GM23338 (cell line): ENCODE measurements around the gene EVC2. TPM values are rescaled to one million over a fixed set of nuclear protein-coding genes. Genes with fewer than 3 reads are reported as not detected.

Experiments used
- ATAC-seq: fragments of 200-7000 bp; cut with Tn5 transposase; 3 replicates; pipeline ENCODE4 v1.9.1; 2020
- DNase-seq: peaks from one replicate; pipeline ENCODE4 v3.0.0-alpha.2; 2015; ENCODE audit warnings: low spot score
- H2AFZ ChIP-seq: fragments of 200-600 bp; sonication (generic); 2 replicates; pipeline ENCODE4 v1.8.0; 2016; ENCODE audit warnings: antibody characterized with exemption, mild to moderate bottlenecking, moderate library complexity
- H3F3A ChIP-seq: fragments of 200-600 bp; sonication (generic); replicated peaks from 2 replicates; pipeline ENCODE4 v1.8.0; 2017; ENCODE audit warnings: antibody characterized with exemption, mixed run types, low read depth
- H3K27ac ChIP-seq: fragments of 200-600 bp; sonication (generic); 2 replicates; pipeline ENCODE4 v1.6.1; 2016; ENCODE audit warnings: low read depth
- H3K27me3 ChIP-seq: fragments of 200-600 bp; sonication (generic); 2 replicates; pipeline ENCODE4 v1.8.0; 2016; ENCODE audit warnings: mild to moderate bottlenecking, mixed run types, moderate library complexity; ENCODE audit not compliant: insufficient read depth
- H3K36me3 ChIP-seq: fragments of 200-600 bp; sonication (generic); 2 replicates; pipeline ENCODE4 v1.8.0; 2016; ENCODE audit warnings: mild to moderate bottlenecking; ENCODE audit not compliant: insufficient read depth
- H3K4me1 ChIP-seq: fragments of 200-600 bp; sonication (generic); 2 replicates; pipeline ENCODE4 v1.8.0; 2016; ENCODE audit warnings: mild to moderate bottlenecking, moderate library complexity; ENCODE audit not compliant: insufficient read depth
- H3K4me2 ChIP-seq: fragments of 200-600 bp; sonication (generic); 2 replicates; pipeline ENCODE4 v1.7.1; 2017; ENCODE audit warnings: mixed run types
- H3K4me3 ChIP-seq: fragments of 200-600 bp; sonication (generic); 2 replicates; pipeline ENCODE4 v1.6.1; 2016; ENCODE audit warnings: mixed run types
- H3K79me2 ChIP-seq: fragments of 200-600 bp; sonication (generic); replicated peaks from 2 replicates; pipeline ENCODE4 v1.8.0; 2017; ENCODE audit warnings: mild to moderate bottlenecking; ENCODE audit not compliant: insufficient read depth
- H3K9me2 ChIP-seq: fragments of 200-600 bp; sonication (generic); 2 replicates; pipeline ENCODE4 v1.8.0; 2017; ENCODE audit not compliant: insufficient read depth
- H4K20me1 ChIP-seq: fragments of 200-600 bp; sonication (generic); replicated peaks from 2 replicates; pipeline ENCODE4 v1.8.0; 2017; ENCODE audit warnings: mild to moderate bottlenecking; ENCODE audit not compliant: insufficient read depth
- H3K27ac Mint-ChIP-seq: 2 replicates; pipeline ENCODE4 v1.8.0; 2020; ENCODE audit warnings: inconsistent platforms, mild to moderate bottlenecking, moderate library complexity, mixed read lengths
- H3K27me3 Mint-ChIP-seq: 3 replicates; pipeline ENCODE4 v1.8.0; 2022; ENCODE audit warnings: low read depth, mild to moderate bottlenecking, moderate library complexity, mixed read lengths, inconsistent platforms; ENCODE audit not compliant: insufficient read depth, poor library complexity
- H3K36me3 Mint-ChIP-seq: 3 replicates; pipeline ENCODE4 v1.8.0; 2021; ENCODE audit warnings: low read depth, mild to moderate bottlenecking, inconsistent platforms, moderate library complexity, mixed read lengths
- H3K4me1 Mint-ChIP-seq: 3 replicates; pipeline ENCODE4 v1.8.0; 2020; ENCODE audit warnings: mild to moderate bottlenecking, inconsistent platforms, mixed read lengths
- H3K4me3 Mint-ChIP-seq: 3 replicates; pipeline ENCODE4 v1.8.0; 2021; ENCODE audit warnings: moderate library complexity, mild to moderate bottlenecking, inconsistent platforms, mixed read lengths
- H3K9me3 Mint-ChIP-seq: 3 replicates; pipeline ENCODE4 v1.8.0; 2020; ENCODE audit warnings: moderate library complexity, mild to moderate bottlenecking, inconsistent platforms, mixed read lengths
- CREB1 ChIP-seq: fragments of 250-450 bp; sonication (Bioruptor Pico); IDR thresholded peaks from 2 replicates; pipeline ENCODE4 v1.5.0; 2020; ENCODE audit warnings: low read depth, mild to moderate bottlenecking, moderate library complexity
- CTCF ChIP-seq, 2 experiments: fragments of 200-600 bp in 1 of 2; sonication (generic) in 1 of 2; conservative IDR thresholded peaks; 2 replicates each; pipeline versions ENCODE4 v1.5.1 to v1.6.1; 2016 to 2017; ENCODE audit warnings: antibody characterized with exemption in 2 of 2, low read depth in 2 of 2, mild to moderate bottlenecking in 2 of 2, moderate library complexity in 1 of 2
- EZH2 ChIP-seq: fragments of 200-600 bp; sonication (generic); IDR thresholded peaks from one replicate; pipeline ENCODE4 v1.8.0; 2017; ENCODE audit warnings: antibody characterized with exemption, mild to moderate bottlenecking, low read depth; ENCODE audit not compliant: unreplicated experiment
- EZH2phosphoT487 ChIP-seq: fragments of 200-600 bp; sonication (generic); IDR thresholded peaks from one replicate; pipeline ENCODE4 v1.8.1; 2018; ENCODE audit warnings: antibody characterized with exemption; ENCODE audit not compliant: unreplicated experiment
- ZNF462 ChIP-seq: fragments of 250-450 bp; sonication (Bioruptor Pico); IDR thresholded peaks from 2 replicates; pipeline ENCODE4 v1.5.0; 2020; ENCODE audit warnings: mild to moderate bottlenecking, moderate library complexity
- polyA plus RNA-seq: library from polyadenylated mRNA; unstranded; fragments of >200 nt; fragmentation: Nextera tagmentation; extraction: Ambion mirVana; gene quantifications from 2 replicates; pipeline ENCODE4 v1.2.1, GENCODE V29; 2016
- total RNA-seq: library from RNA; depleted of rRNA; stranded (reverse); fragments of >200 nt; shearing (Covaris generic); gene quantifications from 2 replicates; pipeline ENCODE4 v1.2.3, GENCODE V29; 2014
- TF ChIP-seq, protein P1 (sequence below): IDR thresholded peaks from one replicate; pipeline ENCODE4 v1.6.1; 2018; ENCODE audit warnings: antibody characterized with exemption; ENCODE audit not compliant: unreplicated experiment

The EVC2 gene
- total and polyA plus RNA-seq, 2 experiments from 2014 or later = 3.4 to 11.5 TPM

DNA sequence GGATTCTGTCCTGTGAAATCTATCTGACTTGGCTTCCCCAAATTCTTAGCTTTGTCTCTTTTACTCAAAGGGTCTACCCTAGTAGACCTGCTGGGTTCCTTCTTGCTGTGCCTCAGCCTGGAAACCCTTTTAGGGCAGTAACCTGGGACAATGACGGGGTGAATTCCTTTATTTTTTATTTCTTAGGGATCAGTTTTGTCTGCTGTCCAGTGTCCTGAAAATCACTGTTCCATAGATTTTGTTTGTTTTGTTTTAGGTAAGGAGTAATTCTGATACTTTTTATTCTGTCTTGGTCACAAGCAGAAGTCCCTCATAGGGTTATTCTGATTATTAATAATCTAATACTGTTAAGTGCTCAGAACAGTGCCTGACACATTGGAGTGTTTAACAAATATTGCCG, 118.9 kb downstream of the EVC2 start:
- H3K4me3 Mint-ChIP-seq = no peak overlapping the region
- H3K9me2 ChIP-seq = peaks cover 14% of the 10 kb centered on the region
- H3F3A ChIP-seq = no peaks in the 10 kb centered on the region
- H3K27ac ChIP-seq = no peak overlapping the region
- H3K27me3 Mint-ChIP-seq = peaks cover 9% of the 10 kb centered on the region
- H3K36me3 Mint-ChIP-seq = peaks cover 90% of the 10 kb centered on the region
- TF ChIP-seq, protein P1, sequence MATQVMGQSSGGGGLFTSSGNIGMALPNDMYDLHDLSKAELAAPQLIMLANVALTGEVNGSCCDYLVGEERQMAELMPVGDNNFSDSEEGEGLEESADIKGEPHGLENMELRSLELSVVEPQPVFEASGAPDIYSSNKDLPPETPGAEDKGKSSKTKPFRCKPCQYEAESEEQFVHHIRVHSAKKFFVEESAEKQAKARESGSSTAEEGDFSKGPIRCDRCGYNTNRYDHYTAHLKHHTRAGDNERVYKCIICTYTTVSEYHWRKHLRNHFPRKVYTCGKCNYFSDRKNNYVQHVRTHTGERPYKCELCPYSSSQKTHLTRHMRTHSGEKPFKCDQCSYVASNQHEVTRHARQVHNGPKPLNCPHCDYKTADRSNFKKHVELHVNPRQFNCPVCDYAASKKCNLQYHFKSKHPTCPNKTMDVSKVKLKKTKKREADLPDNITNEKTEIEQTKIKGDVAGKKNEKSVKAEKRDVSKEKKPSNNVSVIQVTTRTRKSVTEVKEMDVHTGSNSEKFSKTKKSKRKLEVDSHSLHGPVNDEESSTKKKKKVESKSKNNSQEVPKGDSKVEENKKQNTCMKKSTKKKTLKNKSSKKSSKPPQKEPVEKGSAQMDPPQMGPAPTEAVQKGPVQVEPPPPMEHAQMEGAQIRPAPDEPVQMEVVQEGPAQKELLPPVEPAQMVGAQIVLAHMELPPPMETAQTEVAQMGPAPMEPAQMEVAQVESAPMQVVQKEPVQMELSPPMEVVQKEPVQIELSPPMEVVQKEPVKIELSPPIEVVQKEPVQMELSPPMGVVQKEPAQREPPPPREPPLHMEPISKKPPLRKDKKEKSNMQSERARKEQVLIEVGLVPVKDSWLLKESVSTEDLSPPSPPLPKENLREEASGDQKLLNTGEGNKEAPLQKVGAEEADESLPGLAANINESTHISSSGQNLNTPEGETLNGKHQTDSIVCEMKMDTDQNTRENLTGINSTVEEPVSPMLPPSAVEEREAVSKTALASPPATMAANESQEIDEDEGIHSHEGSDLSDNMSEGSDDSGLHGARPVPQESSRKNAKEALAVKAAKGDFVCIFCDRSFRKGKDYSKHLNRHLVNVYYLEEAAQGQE = no peak
- TF ChIP-seq CTCF (conservative IDR thresholded peaks at IDR 0.05; ENCODE audit: low read depth in 2 of 2) = no peak
- TF ChIP-seq ZNF462 (CRISPR knock-in tag) = no peak
- TF ChIP-seq CREB1 (CRISPR knock-in tag) = no peak
- no peak for TF ChIP-seq EZH2phosphoT487
- no peak for TF ChIP-seq EZH2
- H3K4me1 ChIP-seq = peaks cover 33% of the 10 kb centered on the region
- H3K4me3 ChIP-seq = no peak overlapping the region
- H3K27me3 ChIP-seq = no peaks in the 10 kb centered on the region
- H2AFZ ChIP-seq = no peak overlapping the region
- H4K20me1 ChIP-seq = no peaks in the 10 kb centered on the region
- peaks cover 78% of the 10 kb centered on the region for H3K9me3 Mint-ChIP-seq
- H3K27ac Mint-ChIP-seq = no peak overlapping the region
- no peaks in the 10 kb centered on the region for H3K79me2 ChIP-seq
- ATAC-seq (no peak), DNase-seq (no peak)
- H3K36me3 ChIP-seq = peaks cover 13% of the 10 kb centered on the region
- no peak overlapping the region for H3K4me2 ChIP-seq
- H3K4me1 Mint-ChIP-seq = peaks cover 36% of the 10 kb centered on the region
